ENCODE data around the gene GRIK4. TPM values are rescaled to one million over a fixed set of nuclear protein-coding genes. Genes with fewer than 3 reads are reported as not detected.

The GRIK4 gene
- total RNA-seq, 2 experiments from 2014 or later = 0.06 TPM; not detected in 1

DNA sequence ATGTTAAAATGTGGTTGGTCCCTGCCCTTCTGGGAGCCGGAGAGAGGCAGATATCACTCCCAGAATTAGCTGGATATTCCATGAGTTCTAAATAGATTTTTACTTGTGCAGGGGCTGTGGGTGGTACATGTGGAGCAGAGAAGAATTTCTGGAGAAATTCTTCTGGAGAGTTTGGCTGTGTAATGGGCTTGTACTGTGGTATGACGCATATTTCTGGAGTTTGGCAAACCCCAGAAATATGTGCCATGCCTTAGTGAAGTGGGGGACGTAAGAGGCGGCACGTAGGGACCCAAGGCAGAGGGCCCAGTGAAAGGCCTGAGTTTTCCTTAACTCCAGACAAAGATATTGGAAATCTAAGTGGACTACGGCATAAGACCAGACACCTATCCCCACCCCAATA is 461.1 kb downstream of the GRIK4 start:
- intact Hi-C loops (cut with micrococcal nuclease; ENCODE audit: unreplicated experiment) = no loop called here
- DNase-seq (ENCODE audit: low spot score) = no peak
- CTCF ChIA-PET (ENCODE audit: unreplicated experiment) = no interaction called here
- H3K9me2 ChIP-seq (ENCODE audit: insufficient read depth, low read length) = no peaks in the 10 kb centered on the region
- H4K20me1 ChIP-seq (ENCODE audit: insufficient read depth, low read length) = no peaks in the 10 kb centered on the region
- POLR2A ChIA-PET = no interaction called here
- no TSS peak for BruUV-seq (replicated peaks)
- H3K4me3 ChIP-seq (ENCODE audit: low read depth, low read length, poor library complexity, severe bottlenecking) = no peak overlapping the region
- no peaks in the 10 kb centered on the region for H3K36me3 ChIP-seq (ENCODE audit: insufficient read depth, low read length)
- no peaks in the 10 kb centered on the region for H3K4me1 ChIP-seq (ENCODE audit: insufficient read depth, low read length, poor library complexity, severe bottlenecking)
- no peak overlapping the region for H3K4me2 ChIP-seq (ENCODE audit: low read length)
- TF ChIP-seq EZH2phosphoT487 (IDR thresholded peaks at IDR 0.05; ENCODE audit: borderline replicate concordance, low read depth, low read length) = no peak
- TF ChIP-seq, protein P1, sequence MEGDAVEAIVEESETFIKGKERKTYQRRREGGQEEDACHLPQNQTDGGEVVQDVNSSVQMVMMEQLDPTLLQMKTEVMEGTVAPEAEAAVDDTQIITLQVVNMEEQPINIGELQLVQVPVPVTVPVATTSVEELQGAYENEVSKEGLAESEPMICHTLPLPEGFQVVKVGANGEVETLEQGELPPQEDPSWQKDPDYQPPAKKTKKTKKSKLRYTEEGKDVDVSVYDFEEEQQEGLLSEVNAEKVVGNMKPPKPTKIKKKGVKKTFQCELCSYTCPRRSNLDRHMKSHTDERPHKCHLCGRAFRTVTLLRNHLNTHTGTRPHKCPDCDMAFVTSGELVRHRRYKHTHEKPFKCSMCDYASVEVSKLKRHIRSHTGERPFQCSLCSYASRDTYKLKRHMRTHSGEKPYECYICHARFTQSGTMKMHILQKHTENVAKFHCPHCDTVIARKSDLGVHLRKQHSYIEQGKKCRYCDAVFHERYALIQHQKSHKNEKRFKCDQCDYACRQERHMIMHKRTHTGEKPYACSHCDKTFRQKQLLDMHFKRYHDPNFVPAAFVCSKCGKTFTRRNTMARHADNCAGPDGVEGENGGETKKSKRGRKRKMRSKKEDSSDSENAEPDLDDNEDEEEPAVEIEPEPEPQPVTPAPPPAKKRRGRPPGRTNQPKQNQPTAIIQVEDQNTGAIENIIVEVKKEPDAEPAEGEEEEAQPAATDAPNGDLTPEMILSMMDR (conservative IDR thresholded peaks at IDR 0.05; ENCODE audit: low read length) = no peak
- H3K79me2 ChIP-seq (ENCODE audit: insufficient read depth, low read depth, low read length) = no peaks in the 10 kb centered on the region
- no peak overlapping the region for H2AFZ ChIP-seq (ENCODE audit: low read length)
- H3K9me3 ChIP-seq (ENCODE audit: low read length) = no peaks in the 10 kb centered on the region
- H3K27ac ChIP-seq (ENCODE audit: low read depth, low read length, poor library complexity, severe bottlenecking) = no peak overlapping the region

DNA sequence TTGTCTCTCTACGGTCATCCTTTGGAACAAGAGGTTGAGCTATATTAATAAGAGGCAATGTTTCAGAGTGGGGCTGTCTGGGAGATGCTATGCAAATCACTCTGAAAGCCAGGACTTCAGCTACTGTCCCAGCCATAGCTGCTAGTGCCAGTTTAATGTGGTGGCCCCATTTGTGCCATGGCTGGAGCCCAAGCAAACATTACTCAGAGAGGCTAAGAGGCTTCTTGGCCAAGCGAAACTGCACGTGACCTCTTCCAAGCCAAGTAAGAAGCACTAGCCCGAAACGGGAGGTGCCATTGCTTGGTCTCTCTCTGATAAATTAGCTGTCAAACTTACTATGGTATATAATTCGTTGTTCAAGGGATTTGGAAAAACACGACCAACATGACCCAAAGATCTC is 462.0 kb downstream of the GRIK4 start:
- Histone ChIP-seq H3K4me1 (ENCODE audit: insufficient read depth, low read length, poor library complexity, severe bottlenecking) (no peaks in the 10 kb centered on the region), H3K79me2 (ENCODE audit: insufficient read depth, low read depth, low read length) (no peaks in the 10 kb centered on the region), H3K4me2 (ENCODE audit: low read length) (no peak overlapping the region), H3K4me3 (ENCODE audit: low read depth, low read length, poor library complexity, severe bottlenecking) (no peak overlapping the region), H3K36me3 (ENCODE audit: insufficient read depth, low read length) (no peaks in the 10 kb centered on the region), H3K9me2 (ENCODE audit: insufficient read depth, low read length) (no peaks in the 10 kb centered on the region), H4K20me1 (ENCODE audit: insufficient read depth, low read length) (no peaks in the 10 kb centered on the region), H2AFZ (ENCODE audit: low read length) (no peak overlapping the region), H3K27ac (ENCODE audit: low read depth, low read length, poor library complexity, severe bottlenecking) (no peak overlapping the region), H3K9me3 (ENCODE audit: low read length) (no peaks in the 10 kb centered on the region)
- DNase-seq (ENCODE audit: low spot score) = no peak
- CTCF ChIA-PET (ENCODE audit: unreplicated experiment) = no interaction called here
- no TSS peak for BruUV-seq (replicated peaks)
- POLR2A ChIA-PET = interaction anchor here (1.0 kb wide), 1 partner anchor 29 kb away, joined by 3 read pairs; no protein-coding TSS in a partner anchor
- intact Hi-C loops (cut with micrococcal nuclease; ENCODE audit: unreplicated experiment) = no loop called here
- no peak for TF ChIP-seq EZH2phosphoT487 (IDR thresholded peaks at IDR 0.05; ENCODE audit: borderline replicate concordance, low read depth, low read length)
- TF ChIP-seq, protein P1 (conservative IDR thresholded peaks at IDR 0.05; ENCODE audit: low read length) = no peak

DNA sequence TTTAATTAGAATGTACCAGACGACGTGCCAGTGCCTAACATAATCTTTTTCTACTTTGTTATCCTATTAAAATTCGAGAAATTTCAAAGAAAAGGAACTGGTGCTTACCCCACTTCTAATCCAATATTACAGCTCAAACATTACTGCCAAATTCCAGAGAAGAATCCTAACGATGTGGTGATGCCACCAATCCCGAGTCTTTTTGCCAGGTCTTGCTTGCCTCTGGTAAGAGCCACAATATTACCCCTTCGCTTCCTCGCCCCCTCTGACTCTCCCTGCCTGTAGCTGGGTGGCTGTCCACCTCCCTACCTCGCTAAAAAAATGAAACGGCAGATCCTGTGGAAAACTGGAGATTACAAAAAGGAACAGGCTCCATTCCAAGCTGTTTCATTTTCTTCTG is 462.9 kb downstream of the GRIK4 start:
- TF ChIP-seq EZH2phosphoT487 (IDR thresholded peaks at IDR 0.05; ENCODE audit: borderline replicate concordance, low read depth, low read length) = no peak
- TF ChIP-seq, protein P1 (conservative IDR thresholded peaks at IDR 0.05; ENCODE audit: low read length) = no peak
- BruUV-seq (replicated peaks) = no TSS peak
- H3K9me3 ChIP-seq (ENCODE audit: low read length) = no peaks in the 10 kb centered on the region

More for the DNA sequence above, 462.9 kb downstream of the GRIK4 start:
- intact Hi-C loops (cut with micrococcal nuclease; ENCODE audit: unreplicated experiment) = no loop called here
- ChIA-PET POLR2A (interaction anchor here (1.0 kb wide), 1 partner anchor 28 kb away, joined by 3 read pairs; no protein-coding TSS in a partner anchor), CTCF (ENCODE audit: unreplicated experiment) (no interaction called here)
- no peak for DNase-seq (ENCODE audit: low spot score)
- H3K4me3 ChIP-seq (ENCODE audit: low read depth, low read length, poor library complexity, severe bottlenecking) = no peak overlapping the region
- H2AFZ ChIP-seq (ENCODE audit: low read length) = no peak overlapping the region
- no peak overlapping the region for H3K4me2 ChIP-seq (ENCODE audit: low read length)
- H3K79me2 ChIP-seq (ENCODE audit: insufficient read depth, low read depth, low read length) = no peaks in the 10 kb centered on the region
- no peak overlapping the region for H3K27ac ChIP-seq (ENCODE audit: low read depth, low read length, poor library complexity, severe bottlenecking)
- no peaks in the 10 kb centered on the region for H3K36me3 ChIP-seq (ENCODE audit: insufficient read depth, low read length)
- H3K9me2 ChIP-seq (ENCODE audit: insufficient read depth, low read length) = no peaks in the 10 kb centered on the region
- H3K4me1 ChIP-seq (ENCODE audit: insufficient read depth, low read length, poor library complexity, severe bottlenecking) = no peaks in the 10 kb centered on the region
- no peaks in the 10 kb centered on the region for H4K20me1 ChIP-seq (ENCODE audit: insufficient read depth, low read length)

Data from OCI-LY7 (cell line).